IMR-90 (cell line): Measurements from ENCODE around the gene CLEC3A. TPM values are rescaled to one million over a fixed set of nuclear protein-coding genes. Genes with fewer than 3 reads are reported as not detected.

Experiments
- ATAC-seq: fragments of 200-7000 bp; cut with Tn5 transposase; 2 replicates; pipeline ENCODE4 v1.9.1; 2020; ENCODE audit warnings: low read depth, mild to moderate bottlenecking, moderate library complexity
- BruUV-seq: library from RNA; stranded (reverse); fragments of 400-500 nt; replicated peaks from 2 replicates; lab custom pipeline; 2021; lab: Mats Ljungman, UMichigan
- CTCF ChIA-PET: fragments of 300-600 bp; formaldehyde crosslinking; extraction: SDS; loops from one replicate; lab custom pipeline; 2021; ENCODE audit warnings: antibody characterized with exemption; lab: Yijun Ruan, JAX
- POLR2A ChIA-PET: fragments of 300-600 bp; sonication (Branson Sonifier 250); formaldehyde crosslinking; loops from one replicate; lab custom pipeline; 2022; ENCODE audit warnings: antibody characterized with exemption; ENCODE audit not compliant: unreplicated experiment; lab: Charles Lee
- DNase-seq: peaks from one replicate; pipeline ENCODE4 v3.0.0; 2013
- H2AFZ ChIP-seq: replicated peaks from 2 replicates; pipeline ENCODE3; 2013; ENCODE audit warnings: low read length, mild to moderate bottlenecking; ENCODE audit not compliant: poor library complexity
- H2AK5ac ChIP-seq: 2 replicates; pipeline ENCODE4 v1.6.1; 2013; ENCODE audit warnings: low read depth, low read length, inconsistent platforms
- H2AK9ac ChIP-seq: replicated peaks from 2 replicates; pipeline ENCODE3; 2013; ENCODE audit warnings: mild to moderate bottlenecking, low read depth, low read length, moderate library complexity; ENCODE audit not compliant: poor library complexity
- H2BK120ac ChIP-seq: 2 replicates; pipeline ENCODE4 v1.6.1; 2013; ENCODE audit warnings: low read depth, low read length, inconsistent platforms
- H2BK15ac ChIP-seq: 3 replicates; pipeline ENCODE4 v1.6.1; 2013; ENCODE audit warnings: low read depth, low read length, inconsistent platforms
- H2BK20ac ChIP-seq: 2 replicates; pipeline ENCODE4 v1.6.1; 2013; ENCODE audit warnings: low read depth, mild to moderate bottlenecking, inconsistent platforms, low read length, moderate library complexity
- H2BK5ac ChIP-seq: 2 replicates; pipeline ENCODE4 v1.6.1; 2013; ENCODE audit warnings: mild to moderate bottlenecking, low read depth, low read length, inconsistent platforms; ENCODE audit not compliant: poor library complexity, severe bottlenecking
- H3K14ac ChIP-seq: replicated peaks from 2 replicates; pipeline ENCODE4 v1.6.1; 2013; ENCODE audit warnings: low read depth, low read length, inconsistent platforms
- H3K18ac ChIP-seq: 2 replicates; pipeline ENCODE4 v1.6.1; 2013; ENCODE audit warnings: low read depth, low read length, control low read depth
- H3K23ac ChIP-seq: 2 replicates; pipeline ENCODE4 v1.6.1; 2013; ENCODE audit warnings: low read depth, low read length, inconsistent platforms
- H3K27ac ChIP-seq: 2 replicates; pipeline ENCODE4 v1.5.1; 2013; ENCODE audit warnings: mild to moderate bottlenecking, control low read depth, low read length; ENCODE audit not compliant: insufficient read depth
- H3K27me3 ChIP-seq: 2 replicates; pipeline ENCODE4 v1.6.1; 2013; ENCODE audit warnings: low read length; ENCODE audit not compliant: control insufficient read depth, insufficient read depth
- H3K36me3 ChIP-seq: 2 replicates; pipeline ENCODE4 v1.6.1; 2013; ENCODE audit warnings: low read length, mixed read lengths; ENCODE audit not compliant: control insufficient read depth, insufficient read depth
- H3K4ac ChIP-seq: 2 replicates; pipeline ENCODE4 v1.6.1; 2013; ENCODE audit warnings: low read depth, low read length, inconsistent platforms
- H3K4me1 ChIP-seq: 2 replicates; pipeline ENCODE4 v1.6.1; 2013; ENCODE audit warnings: low read length, mixed read lengths; ENCODE audit not compliant: control insufficient read depth, insufficient read depth
- H3K4me2 ChIP-seq: 2 replicates; pipeline ENCODE4 v1.6.1; 2013; ENCODE audit warnings: low read depth, mild to moderate bottlenecking, control low read depth, low read length, moderate library complexity
- H3K4me3 ChIP-seq: 2 replicates; pipeline ENCODE4 v1.5.1; 2013; ENCODE audit warnings: low read depth, mild to moderate bottlenecking, control low read depth, low read length, moderate library complexity; ENCODE audit not compliant: insufficient read depth
- H3K56ac ChIP-seq: 2 replicates; pipeline ENCODE4 v1.6.1; 2013; ENCODE audit warnings: low read length, inconsistent platforms; ENCODE audit not compliant: insufficient read depth; ENCODE audit errors: extremely low read depth
- H3K79me1 ChIP-seq, 2 experiments: 2 replicates each; pipeline ENCODE4 v1.6.1; 2013; ENCODE audit warnings: low read length in 2 of 2, inconsistent platforms in 1 of 2, low read depth in 1 of 2
- H3K9ac ChIP-seq: 2 replicates; pipeline ENCODE4 v1.6.1; 2013; ENCODE audit warnings: low read depth, low read length, control low read depth
- H3K9me1 ChIP-seq: 2 replicates; pipeline ENCODE4 v1.6.1; 2013; ENCODE audit warnings: low read length, inconsistent platforms; ENCODE audit not compliant: insufficient read depth
- H3K9me3 ChIP-seq: 2 replicates; pipeline ENCODE4 v1.6.1; 2013; ENCODE audit warnings: low read length; ENCODE audit not compliant: control insufficient read depth, insufficient read depth
- H4K20me1 ChIP-seq: 2 replicates; pipeline ENCODE4 v1.6.1; 2013; ENCODE audit warnings: low read length, inconsistent platforms; ENCODE audit not compliant: insufficient read depth
- H4K5ac ChIP-seq: 2 replicates; pipeline ENCODE4 v1.6.1; 2013; ENCODE audit warnings: mild to moderate bottlenecking, low read depth, low read length, control low read depth
- H4K8ac ChIP-seq, 2 experiments: 2 replicates each; pipeline ENCODE4 v1.6.1; 2013; ENCODE audit warnings: low read depth in 2 of 2, low read length in 2 of 2, control low read depth in 1 of 2, inconsistent platforms in 1 of 2
- H4K91ac ChIP-seq: 2 replicates; pipeline ENCODE4 v1.6.1; 2013; ENCODE audit warnings: low read depth, low read length, inconsistent platforms; ENCODE audit not compliant: insufficient read depth
- BHLHE40 ChIP-seq: fragments of 150-350 bp; IDR thresholded peaks from 2 replicates; pipeline ENCODE4 v1.6.1; 2016; ENCODE audit warnings: mild to moderate bottlenecking, low read depth, low read length
- CEBPB ChIP-seq: IDR thresholded peaks from 2 replicates; pipeline ENCODE4 v1.6.1; 2012; ENCODE audit warnings: low read depth, low read length, improper control_type of control experiment
- CHD1 ChIP-seq: IDR thresholded peaks from 2 replicates; pipeline ENCODE4 v1.6.1; 2012; ENCODE audit warnings: low read depth, low read length, improper control_type of control experiment
- CTCF ChIP-seq: conservative IDR thresholded peaks from 2 replicates; pipeline ENCODE4 v1.5.1; 2012; ENCODE audit warnings: mild to moderate bottlenecking, low read depth, low read length, improper control_type of control experiment
- ELK1 ChIP-seq: fragments of 150-350 bp; IDR thresholded peaks from 2 replicates; pipeline ENCODE4 v1.6.1; 2016; ENCODE audit warnings: low read depth, mild to moderate bottlenecking, low read length, moderate library complexity, borderline replicate concordance
- FOS ChIP-seq: fragments of 150-350 bp; IDR thresholded peaks from 2 replicates; pipeline ENCODE4 v1.6.1; 2016; ENCODE audit warnings: low read depth, low read length
- MAFK ChIP-seq: IDR thresholded peaks from 2 replicates; pipeline ENCODE4 v1.6.1; 2012; ENCODE audit warnings: low read depth, low read length, improper control_type of control experiment
- MAZ ChIP-seq: IDR thresholded peaks from 2 replicates; pipeline ENCODE4 v1.6.1; 2012; ENCODE audit warnings: low read depth, mild to moderate bottlenecking, low read length, improper control_type of control experiment, moderate library complexity, borderline replicate concordance
- MXI1 ChIP-seq: IDR thresholded peaks from 2 replicates; pipeline ENCODE4 v1.6.1; 2012; ENCODE audit warnings: low read depth, mild to moderate bottlenecking, low read length, moderate library complexity, borderline replicate concordance
- NFE2L2 ChIP-seq: fragments of 150-350 bp; IDR thresholded peaks from 2 replicates; pipeline ENCODE4 v1.6.1; 2016; ENCODE audit warnings: low read depth, mild to moderate bottlenecking, low read length
- POLR2A ChIP-seq: IDR thresholded peaks from 2 replicates; pipeline ENCODE4 v1.6.1; 2012; ENCODE audit warnings: mild to moderate bottlenecking, low read depth, low read length
- RAD21 ChIP-seq: IDR thresholded peaks from 2 replicates; pipeline ENCODE4 v1.6.1; 2012; ENCODE audit warnings: low read length, improper control_type of control experiment
- RCOR1 ChIP-seq: IDR thresholded peaks from 2 replicates; pipeline ENCODE4 v1.6.1; 2012; ENCODE audit warnings: mild to moderate bottlenecking, low read length, improper control_type of control experiment; ENCODE audit not compliant: insufficient replicate concordance
- RFX5 ChIP-seq: IDR thresholded peaks from 2 replicates; pipeline ENCODE4 v1.8.0; 2012; ENCODE audit warnings: low read depth, mild to moderate bottlenecking, low read length, moderate library complexity
- SMC3 ChIP-seq: fragments of 150-350 bp; IDR thresholded peaks from 2 replicates; pipeline ENCODE4 v1.6.1; 2016; ENCODE audit warnings: low read depth, mild to moderate bottlenecking, antibody characterized with exemption, low read length, moderate library complexity
- USF2 ChIP-seq: fragments of 150-350 bp; IDR thresholded peaks from 2 replicates; pipeline ENCODE4 v1.6.1; 2017; ENCODE audit warnings: mild to moderate bottlenecking, antibody characterized with exemption, low read length, low read depth
- WGBS, 2 experiments: methylation state at CpG; one replicate each; pipeline versions ENCODE4 v1.1.5 to v1.1.7; 2013; ENCODE audit warnings: missing lambda C conversion rate in 2 of 2; ENCODE audit not compliant: insufficient read length in 1 of 2; ENCODE audit errors: extremely low coverage in 2 of 2; 5-methylcytosine and 5-hydroxymethylcytosine counted together
- dilution Hi-C: fragments of 300-500 bp; cut with HindIII; formaldehyde crosslinking; loops from one replicate; pipeline ENCODE4 v1.14.3; 2018; ENCODE audit warnings: low sequenced_read_pairs; ENCODE audit not compliant: unreplicated experiment
- in situ Hi-C: fragments of 300-500 bp; cut with MboI; formaldehyde crosslinking; loops from 3 replicates; pipeline ENCODE4 v1.14.3; 2019; ENCODE audit warnings: low sequenced_read_pairs, inconsistent platforms, mixed read lengths
- intact Hi-C: fragments of 100-400 bp; cut with micrococcal nuclease; formaldehyde crosslinking; loops from 2 replicates; pipeline ENCODE4 v1.10.0; 2022
- polyA plus RNA-seq, 3 experiments: library from polyadenylated mRNA; depleted of rRNA; stranded (reverse); fragments of >200 nt; gene quantifications; 2 replicates each; pipeline ENCODE4 v1.2.3, GENCODE V29; 2012; ENCODE audit warnings: low replicate concordance in 1 of 3
- total RNA-seq: library from RNA; depleted of rRNA; stranded (reverse); fragments of >200 nt; gene quantifications from 2 replicates; pipeline ENCODE4 v1.2.3, GENCODE V29; 2012

Gene CLEC3A
- total and polyA plus RNA-seq, 2 of the 4 experiments (the other 2 are of a cell fraction), result not detected

GRCh38 chr16:78072275-78072674, 49.9 kb downstream of the CLEC3A start:
- no peak overlapping the region for H3K9ac ChIP-seq
- no peak overlapping the region for H2BK15ac ChIP-seq
- no peak overlapping the region for H2AK9ac ChIP-seq
- WGBS, 2 experiments, result no CpG with 5 or more reads among the region's 5 CpGs
- CTCF ChIA-PET, result no interaction called here
- TF ChIP-seq USF2 (no peak), RAD21 (no peak), MAFK (no peak), MAZ (no peak), CEBPB (no peak), FOS (no peak), SMC3 (no peak), POLR2A (no peak), NFE2L2 (no peak), CTCF (no peak), ELK1 (no peak), CHD1 (no peak), RFX5 (no peak), BHLHE40 (no peak), MXI1 (no peak), RCOR1 (no peak)
- no peaks in the 10 kb centered on the region for H4K20me1 ChIP-seq
- H3K27ac ChIP-seq, result no peak overlapping the region
- H4K5ac ChIP-seq, result no peak overlapping the region
- H3K9me1 ChIP-seq, result no peaks in the 10 kb centered on the region
- no TSS peak for BruUV-seq
- no peak overlapping the region for H3K4me2 ChIP-seq
- H3K79me1 ChIP-seq, result no peaks in the 10 kb centered on the region
- no peak overlapping the region for H3K14ac ChIP-seq
- no peaks in the 10 kb centered on the region for H3K9me3 ChIP-seq
- H2AFZ ChIP-seq, result no peak overlapping the region
- no peak overlapping the region for H3K4me3 ChIP-seq
- H3K23ac ChIP-seq, result no peak overlapping the region
- intact Hi-C loops (no loop called here), in situ Hi-C loops (no loop called here), dilution Hi-C loops (no loop called here)
- H2BK5ac ChIP-seq, result no peak overlapping the region
- H3K56ac ChIP-seq, result no peak overlapping the region
- H3K4ac ChIP-seq, result no peak overlapping the region
- no peak for DNase-seq
- no peaks in the 10 kb centered on the region for H3K27me3 ChIP-seq
- H4K8ac ChIP-seq, result no peak overlapping the region
- H3K4me1 ChIP-seq, result no peaks in the 10 kb centered on the region
- H3K36me3 ChIP-seq, result no peaks in the 10 kb centered on the region
- no peak overlapping the region for H2BK20ac ChIP-seq
- ATAC-seq, result no peak
- no peak overlapping the region for H3K18ac ChIP-seq
- H2BK120ac ChIP-seq, result no peak overlapping the region
- POLR2A ChIA-PET, result no interaction called here
- no peak overlapping the region for H4K91ac ChIP-seq
- no peak overlapping the region for H2AK5ac ChIP-seq
